Measurements from ENCODE around the gene ALX4.

ALX4 gene

DNA sequence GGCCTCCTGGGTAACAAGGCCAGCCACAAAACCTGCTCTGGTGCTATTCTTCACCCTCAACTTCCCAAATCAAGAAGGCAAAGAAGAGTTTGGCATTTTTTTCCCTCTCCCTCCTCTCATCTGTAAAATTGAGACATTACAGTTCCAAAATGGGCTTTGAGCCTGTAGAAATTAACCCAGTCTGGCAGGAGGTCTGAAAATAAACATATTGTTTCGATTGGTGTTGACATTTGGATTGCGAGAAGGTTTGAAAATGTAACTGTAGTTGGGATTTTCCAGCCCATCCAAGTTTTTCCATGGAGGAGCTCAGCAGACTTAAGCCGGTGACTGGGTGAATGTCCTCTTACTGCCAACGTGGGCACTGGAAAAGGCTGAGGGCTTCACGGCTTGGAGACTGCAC is 35.0 kb upstream of the ALX4 start:
- H3K4me3 ChIP-seq (ENCODE audit: low read depth, low read length) = no peak overlapping the region
- TF ChIP-seq, protein P1, sequence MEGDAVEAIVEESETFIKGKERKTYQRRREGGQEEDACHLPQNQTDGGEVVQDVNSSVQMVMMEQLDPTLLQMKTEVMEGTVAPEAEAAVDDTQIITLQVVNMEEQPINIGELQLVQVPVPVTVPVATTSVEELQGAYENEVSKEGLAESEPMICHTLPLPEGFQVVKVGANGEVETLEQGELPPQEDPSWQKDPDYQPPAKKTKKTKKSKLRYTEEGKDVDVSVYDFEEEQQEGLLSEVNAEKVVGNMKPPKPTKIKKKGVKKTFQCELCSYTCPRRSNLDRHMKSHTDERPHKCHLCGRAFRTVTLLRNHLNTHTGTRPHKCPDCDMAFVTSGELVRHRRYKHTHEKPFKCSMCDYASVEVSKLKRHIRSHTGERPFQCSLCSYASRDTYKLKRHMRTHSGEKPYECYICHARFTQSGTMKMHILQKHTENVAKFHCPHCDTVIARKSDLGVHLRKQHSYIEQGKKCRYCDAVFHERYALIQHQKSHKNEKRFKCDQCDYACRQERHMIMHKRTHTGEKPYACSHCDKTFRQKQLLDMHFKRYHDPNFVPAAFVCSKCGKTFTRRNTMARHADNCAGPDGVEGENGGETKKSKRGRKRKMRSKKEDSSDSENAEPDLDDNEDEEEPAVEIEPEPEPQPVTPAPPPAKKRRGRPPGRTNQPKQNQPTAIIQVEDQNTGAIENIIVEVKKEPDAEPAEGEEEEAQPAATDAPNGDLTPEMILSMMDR (IDR thresholded peaks at IDR 0.05; ENCODE audit: borderline replicate concordance, insufficient read depth, low read depth, low read length) = no peak

DNA sequence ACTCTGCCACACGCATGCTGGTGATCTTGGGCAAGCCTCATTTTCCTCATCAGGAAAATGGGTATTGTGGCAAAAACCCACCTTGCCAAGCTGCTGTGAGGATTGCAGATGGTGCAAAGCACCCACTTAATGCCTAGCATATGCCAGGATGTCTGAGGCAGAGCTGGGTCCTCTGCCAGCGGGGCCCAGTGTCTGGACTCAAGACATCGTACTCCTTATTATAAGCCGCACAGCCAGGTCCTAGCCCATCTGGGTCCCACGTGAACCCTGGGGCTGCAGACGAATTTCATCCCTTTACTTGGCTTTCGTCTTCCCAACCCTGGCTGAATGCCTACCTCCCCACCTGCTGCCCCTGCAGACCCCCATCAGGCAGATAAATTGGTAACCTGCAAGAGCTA is 34.5 kb upstream of the ALX4 start:
- TF ChIP-seq, protein P1 (IDR thresholded peaks at IDR 0.05; ENCODE audit: borderline replicate concordance, insufficient read depth, low read depth, low read length) = no peak
- no peak overlapping the region for H3K4me3 ChIP-seq (ENCODE audit: low read depth, low read length)

DNA sequence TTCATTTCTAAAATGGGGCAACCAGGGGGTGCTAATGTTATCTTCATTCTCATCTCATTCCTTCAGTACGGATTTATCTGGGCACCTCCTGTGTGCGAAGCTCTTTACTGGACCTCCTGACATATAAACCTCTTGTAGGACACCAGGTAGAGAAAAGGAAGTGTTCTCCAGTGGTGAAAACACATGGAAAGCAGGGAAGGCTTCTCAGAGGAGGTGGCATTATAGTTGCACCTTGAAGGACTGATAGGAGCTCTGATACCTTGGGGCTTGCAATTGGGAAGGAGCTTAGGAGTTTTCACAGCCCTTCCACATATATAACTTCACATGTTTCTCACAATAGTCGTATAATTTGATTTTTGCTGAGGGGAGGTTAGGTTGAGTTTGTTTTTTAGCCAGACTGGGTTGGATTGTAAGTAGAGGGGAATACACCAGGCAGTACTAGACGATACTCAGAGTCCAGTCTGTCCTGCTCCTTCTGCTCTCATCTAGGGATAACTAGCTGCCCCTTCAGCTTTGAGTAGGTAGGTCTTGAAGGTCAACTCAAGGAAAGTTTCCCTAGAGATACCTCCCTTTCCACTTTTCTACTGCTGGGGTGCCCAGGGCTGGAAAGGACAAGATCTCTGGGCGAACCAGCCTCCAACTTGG is 34.0 kb upstream of the ALX4 start:
- TF ChIP-seq, protein P1 (IDR thresholded peaks at IDR 0.05; ENCODE audit: borderline replicate concordance, insufficient read depth, low read depth, low read length) = no peak
- H3K4me3 ChIP-seq (ENCODE audit: low read depth, low read length) = no peak overlapping the region

DNA sequence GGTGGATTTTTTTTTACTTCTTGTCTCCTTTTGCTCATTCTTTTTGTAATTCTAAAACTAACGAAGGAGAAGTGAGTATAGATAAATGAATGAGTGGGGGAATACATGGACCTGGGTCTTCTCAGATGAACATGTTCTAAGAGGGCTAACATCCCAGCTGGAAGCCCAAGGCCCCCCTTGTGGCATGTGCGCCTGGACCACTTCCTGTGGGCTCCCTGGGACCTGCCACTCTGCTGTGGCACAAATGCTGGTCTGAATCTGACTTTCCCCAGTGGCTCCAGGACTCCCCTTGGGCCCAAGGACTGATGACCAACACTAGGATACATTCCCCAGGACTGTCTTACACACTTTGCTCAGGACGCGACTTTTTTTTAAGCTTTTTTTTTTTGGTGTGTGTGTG is 32.7 kb upstream of the ALX4 start:
- H3K4me3 ChIP-seq (ENCODE audit: low read depth, low read length) = no peak overlapping the region
- TF ChIP-seq, protein P1 (IDR thresholded peaks at IDR 0.05; ENCODE audit: borderline replicate concordance, insufficient read depth, low read depth, low read length) = no peak

DNA sequence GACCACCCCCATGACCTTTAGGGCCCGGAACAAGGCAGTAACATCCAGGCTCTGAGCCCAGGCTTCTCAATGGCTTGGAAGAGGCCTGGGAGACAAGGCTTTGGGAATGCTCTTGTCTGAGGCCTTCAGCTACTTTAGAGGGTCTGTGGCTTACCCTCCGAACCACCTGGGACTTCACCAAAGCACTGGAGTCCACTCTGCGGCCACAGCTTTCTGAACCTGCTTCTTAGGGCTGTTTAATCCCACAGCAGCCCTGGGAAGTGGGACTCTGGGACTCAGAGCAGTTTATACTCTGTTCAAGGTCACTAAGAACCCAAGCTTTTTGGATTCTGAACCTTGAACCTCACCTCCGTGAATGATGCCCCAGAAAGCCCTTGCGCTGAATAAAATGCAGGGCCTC is 30.7 kb upstream of the ALX4 start:
- TF ChIP-seq, protein P1 (IDR thresholded peaks at IDR 0.05; ENCODE audit: borderline replicate concordance, insufficient read depth, low read depth, low read length) = no peak
- no peak overlapping the region for H3K4me3 ChIP-seq (ENCODE audit: low read depth, low read length)

DNA sequence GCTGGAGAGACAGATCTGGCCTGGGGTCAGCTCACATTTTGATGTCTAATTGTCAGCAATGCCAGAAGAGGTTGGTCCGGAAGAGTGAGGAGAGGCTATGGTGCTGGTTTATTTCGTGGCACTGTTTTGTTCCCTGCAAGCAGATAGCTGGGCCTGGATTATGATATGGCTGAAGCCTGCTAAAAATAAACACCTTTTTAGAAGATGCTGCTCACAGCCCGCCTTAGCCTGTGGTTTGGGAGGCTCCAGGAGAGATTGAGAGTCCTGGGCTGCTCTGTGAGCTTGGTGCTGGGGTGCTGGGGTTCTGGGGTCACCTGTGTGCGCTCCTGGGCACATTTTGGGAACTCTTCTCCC is 29.6 kb upstream of the ALX4 start:
- H3K4me3 ChIP-seq (ENCODE audit: low read depth, low read length) = no peak overlapping the region
- TF ChIP-seq, protein P1 (IDR thresholded peaks at IDR 0.05; ENCODE audit: borderline replicate concordance, insufficient read depth, low read depth, low read length) = no peak

DNA sequence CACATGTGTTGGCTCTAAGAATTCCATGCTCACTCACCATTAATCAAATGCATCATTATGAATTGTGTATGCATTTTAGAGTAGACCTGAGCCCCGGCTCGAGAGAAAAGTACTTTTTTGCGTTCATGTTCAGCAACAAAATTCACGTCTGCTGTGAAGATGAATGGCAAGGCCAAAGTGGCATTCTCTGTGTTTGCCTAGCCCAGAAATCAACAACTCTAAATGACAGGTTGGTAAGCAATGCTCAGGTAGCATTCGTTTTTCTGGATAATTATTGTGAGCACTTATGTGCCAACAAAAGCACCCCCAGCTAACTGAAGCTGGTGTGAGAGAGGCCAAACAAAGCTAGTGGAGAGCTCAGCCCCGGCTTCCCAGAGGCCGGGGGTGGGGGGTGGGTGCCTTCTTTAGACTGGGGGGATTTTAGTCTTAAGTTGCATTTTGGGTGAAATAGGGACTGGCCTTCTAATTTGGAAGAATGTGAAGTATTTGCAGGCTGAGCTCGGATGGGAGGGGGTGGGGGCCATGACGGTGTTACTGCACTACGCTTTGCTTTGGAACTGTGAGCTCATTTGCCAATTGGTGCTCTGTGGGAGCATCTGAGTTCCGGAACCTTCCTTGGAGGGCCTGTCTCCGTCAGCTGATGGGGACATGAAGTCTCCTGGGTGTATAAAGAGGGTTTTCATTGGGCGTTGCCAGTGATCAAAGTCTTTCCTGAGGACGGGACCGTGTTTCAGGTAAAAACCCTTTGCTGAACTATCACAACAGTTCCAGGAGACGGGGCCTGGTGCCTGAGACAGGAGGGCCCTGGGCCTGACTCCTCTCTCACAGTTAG is 29.0 kb upstream of the ALX4 start:
- H3K4me3 ChIP-seq (ENCODE audit: low read depth, low read length) = no peak overlapping the region
- TF ChIP-seq, protein P1 (IDR thresholded peaks at IDR 0.05; ENCODE audit: borderline replicate concordance, insufficient read depth, low read depth, low read length) = no peak
